Thyroid gland (tissue), 4 donors: ENCODE measurements around the gene FYB1. TPM values are rescaled to one million over a fixed set of nuclear protein-coding genes. Genes with fewer than 3 reads are reported as not detected.

ENCODE experiments used
- DNase-seq, 2 donors: peaks; one replicate each; pipeline ENCODE4 v3.0.0-alpha.2; 2019
- H3K27ac ChIP-seq, 3 donors: fragments of 200-600 bp; sonication (generic); 1 replicate in 2 of 3; 2 replicates in 1 of 3; pipeline ENCODE4 v1.5.1; 2016 to 2019; ENCODE audit warnings: mild to moderate bottlenecking in 1 of 3, moderate library complexity in 1 of 3
- H3K27me3 ChIP-seq: fragments of 200-600 bp; sonication (generic); one replicate; pipeline ENCODE4 v1.5.1; 2019
- H3K36me3 ChIP-seq, 2 donors: fragments of 200-600 bp; sonication (generic); one replicate each; pipeline ENCODE4 v1.5.1; 2016 to 2019
- H3K4me1 ChIP-seq, 2 donors: fragments of 200-600 bp; sonication (generic); one replicate each; pipeline ENCODE4 v1.5.1; 2017 to 2019
- H3K4me3 ChIP-seq, 3 donors: fragments of 200-600 bp; sonication (generic); replicated peaks in 1 of 3; 1 replicate in 2 of 3; 2 replicates in 1 of 3; pipeline ENCODE4 v1.5.1; 2016; ENCODE audit warnings: mild to moderate bottlenecking in 1 of 3
- H3K9me3 ChIP-seq: fragments of 200-600 bp; sonication (generic); one replicate; pipeline ENCODE4 v1.5.1; 2017
- CTCF ChIP-seq, 6 experiments: fragments of 200-600 bp in 3 of 6; fragments of 450-650 bp in 3 of 6; sonication (generic) in 3 of 6; IDR thresholded peaks; one replicate each; pipeline ENCODE4 v1.5.1; 2016 to 2019; ENCODE audit warnings: antibody characterized with exemption in 6 of 6, mild to moderate bottlenecking in 2 of 6, inconsistent platforms in 1 of 6, moderate library complexity in 1 of 6
- POLR2A ChIP-seq, 2 donors: fragments of 450-650 bp; IDR thresholded peaks; one replicate each; pipeline ENCODE4 v1.6.1; 2017; ENCODE audit warnings: antibody characterized with exemption in 2 of 2, mild to moderate bottlenecking in 2 of 2, moderate library complexity in 1 of 2
- WGBS, 2 donors: methylation state at CpG; one replicate each; pipeline ENCODE4 v1.1.5; 2017; 5-methylcytosine and 5-hydroxymethylcytosine counted together
- intact Hi-C: fragments of 100-400 bp; cut with DNase I; formaldehyde crosslinking; loops from one replicate; pipeline ENCODE4 v1.15.1; 2023
- total RNA-seq, 4 donors: library from RNA; depleted of rRNA; stranded (reverse); fragments of >200 nt; gene quantifications; one replicate each; pipeline ENCODE4 v1.2.3, GENCODE V29; 2016

The FYB1 gene
- total RNA-seq, 4 donors from 2014 or later, result 2.4 to 15.6 (median 3.7) TPM

- TF ChIP-seq POLR2A (IDR thresholded peaks at IDR 0.05) (no peak), CTCF (IDR thresholded peaks at IDR 0.05) (no peak)
- WGBS, 2 donors, result 86 to 87% methylated on average over 3 of the region's 3 CpGs
These were observed 12.6 kb downstream of the FYB1 start for GRCh38 chr5:39206630-39207321.

GRCh38 chr5:39205550-39205949, 13.8 kb downstream of the FYB1 start:
- Histone ChIP-seq H3K4me1 (no peaks in the 10 kb centered on the region), H3K4me3 (no peak overlapping the region), H3K9me3 (no peaks in the 10 kb centered on the region), H3K27me3 (no peaks in the 10 kb centered on the region), H3K27ac (no peak overlapping the region), H3K36me3 (no peaks in the 10 kb centered on the region)
- no peak for TF ChIP-seq POLR2A (IDR thresholded peaks at IDR 0.05)
- TF ChIP-seq CTCF (IDR thresholded peaks at IDR 0.05), result no peak
- intact Hi-C loops, result no loop called here
- WGBS, 2 donors, result 90 to 95% methylated on average over 3 of the region's 3 CpGs
- DNase-seq, result no peak

More at GRCh38 chr5:39206630-39207321, 12.6 kb downstream of the FYB1 start:
- no peaks in the 10 kb centered on the region for H3K9me3 ChIP-seq
- H3K27me3 ChIP-seq, result no peaks in the 10 kb centered on the region
- H3K4me3 ChIP-seq, result no peak overlapping the region
- H3K27ac ChIP-seq, result no peak overlapping the region
- intact Hi-C loops, result no loop called here
- DNase-seq, result no peak
- H3K36me3 ChIP-seq, result no peaks in the 10 kb centered on the region
- no peaks in the 10 kb centered on the region for H3K4me1 ChIP-seq

- Histone ChIP-seq H3K27me3 (no peaks in the 10 kb centered on the region), H3K36me3 (no peaks in the 10 kb centered on the region), H3K4me3 (no peak overlapping the region), H3K27ac (no peak overlapping the region), H3K4me1 (no peaks in the 10 kb centered on the region), H3K9me3 (no peaks in the 10 kb centered on the region)
- no peak for DNase-seq
- intact Hi-C loops, result no loop called here
- 92 to 98% methylated on average over 1 of the region's 1 CpG for WGBS, 2 donors
- TF ChIP-seq POLR2A (IDR thresholded peaks at IDR 0.05) (no peak), CTCF (IDR thresholded peaks at IDR 0.05) (no peak)
These were observed 15.4 kb downstream of the FYB1 start for GRCh38 chr5:39203951-39204350.

GRCh38 chr5:39203275-39203922, 16.0 kb downstream of the FYB1 start:
- TF ChIP-seq CTCF (IDR thresholded peaks at IDR 0.05), result no peak
- TF ChIP-seq POLR2A (IDR thresholded peaks at IDR 0.05), result no peak
- no peaks in the 10 kb centered on the region for H3K9me3 ChIP-seq
- no peaks in the 10 kb centered on the region for H3K27me3 ChIP-seq
- H3K27ac ChIP-seq, result no peak overlapping the region
- no peak for DNase-seq
- intact Hi-C loops, result no loop called here
- H3K4me1 ChIP-seq, result no peaks in the 10 kb centered on the region
- H3K4me3 ChIP-seq, result no peak overlapping the region
- WGBS, 2 donors, result 90 to 93% methylated on average over 1 of the region's 1 CpG
- H3K36me3 ChIP-seq, result no peaks in the 10 kb centered on the region

GRCh38 chr5:39202597-39203274, 16.6 kb downstream of the FYB1 start:
- TF ChIP-seq CTCF (IDR thresholded peaks at IDR 0.05) (no peak), POLR2A (IDR thresholded peaks at IDR 0.05) (no peak)
- no peak for DNase-seq
- H3K4me3 ChIP-seq, result no peak overlapping the region
- H3K9me3 ChIP-seq, result no peaks in the 10 kb centered on the region
- no peaks in the 10 kb centered on the region for H3K36me3 ChIP-seq
- intact Hi-C loops, result no loop called here
- 92 to 95% methylated on average over 11 of the region's 11 CpGs for WGBS, 2 donors
- no peak overlapping the region for H3K27ac ChIP-seq
- H3K4me1 ChIP-seq, result no peaks in the 10 kb centered on the region
- H3K27me3 ChIP-seq, result no peaks in the 10 kb centered on the region
